Suppressor macrophage treated with lipopolysaccharide for 4 hours (primary cell): Measurements from ENCODE around the gene GRAPL.
A peak's percentile ranks its signal among the peaks of the same experiment; 100 is the strongest.
"Not testable (repeated sequence)": the region's sequence is repeated elsewhere in the genome, so short reads cannot be mapped to it uniquely, and the experiment has no call there.

ENCODE experiments used
- DNase-seq: peaks from one replicate; pipeline ENCODE4 v3.0.0-alpha.2; 2020

GRAPL gene

GRCh38 chr17:19127148-19127980 is at the start of gene GRAPL:
Gene GRAPL, plus strand, starts transcription at chr17:19127589. Its CDS starts 31 bp downstream, at chr17:19127620.
- not testable (repeated sequence) for DNase-seq

GRCh38 chr17:19088804-19089685 is 38.3 kb upstream of the GRAPL start:
- DNase-seq = not testable (repeated sequence)

GRCh38 chr17:19090058-19090772 is 37.2 kb upstream of the GRAPL start:
- not testable (repeated sequence) for DNase-seq

GRCh38 chr17:19092737-19093683 is 34.4 kb upstream of the GRAPL start:
- DNase-seq = not testable (repeated sequence)

GRCh38 chr17:19093684-19094438 is 33.5 kb upstream of the GRAPL start:
- DNase-seq = not testable (repeated sequence)

GRCh38 chr17:19108517-19108916 is 18.9 kb upstream of the GRAPL start:
- not testable (repeated sequence) for DNase-seq

GRCh38 chr17:19110189-19111097 is 16.9 kb upstream of the GRAPL start:
- DNase-seq = not testable (repeated sequence)

GRCh38 chr17:19111111-19111711 is 16.2 kb upstream of the GRAPL start:
- DNase-seq = peak; percentile 58

- not testable (repeated sequence) for DNase-seq
Measured at GRCh38 chr17:19111801-19112458, 15.5 kb upstream of the GRAPL start.

- peak; percentile 5 for DNase-seq
Measured at GRCh38 chr17:19112459-19112826, 14.9 kb upstream of the GRAPL start.

- not testable (repeated sequence) for DNase-seq
Measured at GRCh38 chr17:19118695-19119094, 8.7 kb upstream of the GRAPL start.

- not testable (repeated sequence) for DNase-seq
Measured at GRCh38 chr17:19125289-19125688, 2.1 kb upstream of the GRAPL start.

- DNase-seq = not testable (repeated sequence)
Measured at GRCh38 chr17:19129500-19129899, 2.1 kb downstream of the GRAPL start.

GRCh38 chr17:19131108-19131507 is 3.7 kb downstream of the GRAPL start:
- DNase-seq = not testable (repeated sequence)

GRCh38 chr17:19131772-19132171 is 4.4 kb downstream of the GRAPL start:
- not testable (repeated sequence) for DNase-seq

- not testable (repeated sequence) for DNase-seq
Measured at GRCh38 chr17:19133793-19134192, 6.4 kb downstream of the GRAPL start.

- DNase-seq = not testable (repeated sequence)
Measured at GRCh38 chr17:19135391-19135790, 8.0 kb downstream of the GRAPL start.

- not testable (repeated sequence) for DNase-seq
Measured at GRCh38 chr17:19136138-19136537, 8.7 kb downstream of the GRAPL start.

- not testable (repeated sequence) for DNase-seq
Measured at GRCh38 chr17:19136605-19137004, 9.2 kb downstream of the GRAPL start.
